Kidney (tissue), 14 donors: ENCODE measurements around the gene EFCAB6. TPM values are rescaled to one million over a fixed set of nuclear protein-coding genes. Genes with fewer than 3 reads are reported as not detected.

Experiments used
- DNase-seq, 5 donors: peaks; one replicate each; pipeline ENCODE4 v3.0.0-alpha.2; 2013 to 2020
- FAIRE-seq: peaks from 2 replicates; lab custom pipeline; 2012; peaks lifted over from hg19 to GRCh38; lab: Jason Lieb, UNC
- H3K27ac ChIP-seq, 2 donors: one replicate each; pipeline ENCODE4 v1.7.0; 2013; ENCODE audit warnings: low read depth in 2 of 2, low read length in 2 of 2, inconsistent platforms in 1 of 2
- H3K27me3 ChIP-seq: one replicate; pipeline ENCODE4 v1.7.1; 2013; ENCODE audit warnings: low read length, inconsistent platforms; ENCODE audit not compliant: control insufficient read depth, insufficient read depth
- H3K36me3 ChIP-seq, 3 donors: one replicate each; pipeline versions ENCODE4 v1.7.0 to v1.7.1; 2013; ENCODE audit warnings: low read length in 3 of 3, control low read depth in 1 of 3, inconsistent platforms in 1 of 3; ENCODE audit not compliant: insufficient read depth in 3 of 3, control insufficient read depth in 2 of 3
- H3K4me1 ChIP-seq, 3 donors: one replicate each; pipeline versions ENCODE4 v1.7.0 to v1.7.1; 2013; ENCODE audit warnings: low read length in 3 of 3, inconsistent platforms in 1 of 3, low read depth in 1 of 3; ENCODE audit not compliant: control insufficient read depth in 2 of 3, insufficient read depth in 2 of 3
- H3K4me3 ChIP-seq, 3 donors: one replicate each; pipeline versions ENCODE4 v1.7.0 to v1.8.1; 2013; ENCODE audit warnings: low read length in 3 of 3, control low read depth in 1 of 3, inconsistent platforms in 1 of 3
- H3K9ac ChIP-seq, 3 donors: one replicate each; pipeline versions ENCODE4 v1.7.0 to v1.7.1; 2013; ENCODE audit warnings: low read length in 3 of 3, control low read depth in 1 of 3, inconsistent platforms in 1 of 3
- H3K9me3 ChIP-seq, 3 donors: one replicate each; pipeline versions ENCODE4 v1.7.0 to v1.7.1; 2013; ENCODE audit warnings: low read length in 3 of 3, control low read depth in 1 of 3, inconsistent platforms in 1 of 3; ENCODE audit not compliant: control insufficient read depth in 2 of 3, insufficient read depth in 1 of 3
- CTCF ChIP-seq: IDR thresholded peaks from 3 replicates; pipeline ENCODE4 v1.5.1; 2012; ENCODE audit warnings: mild to moderate bottlenecking, moderate library complexity, borderline replicate concordance; ENCODE audit not compliant: insufficient read depth; ENCODE audit errors: extremely low read depth
- intact Hi-C: fragments of 100-400 bp; cut with DNase I; formaldehyde crosslinking; loops from one replicate; pipeline ENCODE4 v1.11.1; 2022
- polyA plus RNA-seq: library from polyadenylated mRNA; stranded (reverse); fragments of 350-450 nt; fragmentation: Illumina TruSeq; extraction: RNeasy Lipid Tissue Mini Kit (QIAGEN cat#74804); gene quantifications from one replicate; pipeline ENCODE4 v1.2.3, GENCODE V29; 2014; ENCODE audit warnings: low read depth, low replicate concordance; ENCODE audit not compliant: insufficient read depth
- total RNA-seq: library from RNA; stranded (reverse); fragmentation: NEBNext Ultra II Directional; extraction: Animal tissue kit (Norgen Biotek cat#: 25700); gene quantifications from one replicate; pipeline ENCODE4 v1.2.1, GENCODE V29; 2021
- donor health status: control.
- donor health status: control.
- donor health status: control.
- donor health status: control.
- donor health status: control.
- donor health status: DM: yes; HTN: yes; CAD: no.
- donor health status: Normal renal cell carcinoma (clear cell type).

Gene EFCAB6
- total and polyA plus RNA-seq, 2 donors from 2014 or later, result 1.5 to 11.8 TPM

DNA sequence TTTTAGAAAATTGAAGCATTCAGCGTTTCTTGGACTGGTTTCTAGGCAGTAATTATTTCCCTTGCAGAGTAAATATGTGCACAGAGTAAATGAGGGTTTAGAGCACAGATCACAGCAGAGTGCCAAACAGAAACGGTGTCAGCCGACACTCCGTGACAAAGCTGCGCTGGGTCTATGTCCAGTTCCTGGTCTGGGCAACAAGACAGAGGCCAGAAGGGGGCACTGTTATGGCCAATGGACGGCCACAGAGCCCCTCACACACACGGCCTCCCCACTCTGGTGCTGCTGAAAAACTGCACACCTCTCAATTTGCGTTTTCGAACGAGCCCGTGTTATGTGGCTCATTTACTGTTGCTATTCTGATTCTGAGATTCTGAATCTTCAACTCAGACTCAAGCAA lies 219.6 kb downstream of the EFCAB6 start:
- TF ChIP-seq CTCF, result no peak
- Histone ChIP-seq H3K9me3 (no peaks in the 10 kb centered on the region), H3K27ac (no peak overlapping the region), H3K9ac (no peak overlapping the region), H3K4me3 (no peak overlapping the region), H3K27me3 (no peaks in the 10 kb centered on the region), H3K36me3 (no peaks in the 10 kb centered on the region), H3K4me1 (no peaks in the 10 kb centered on the region)
- FAIRE-seq (no peak), DNase-seq (no peak)
- intact Hi-C loops, result no loop called here

DNA sequence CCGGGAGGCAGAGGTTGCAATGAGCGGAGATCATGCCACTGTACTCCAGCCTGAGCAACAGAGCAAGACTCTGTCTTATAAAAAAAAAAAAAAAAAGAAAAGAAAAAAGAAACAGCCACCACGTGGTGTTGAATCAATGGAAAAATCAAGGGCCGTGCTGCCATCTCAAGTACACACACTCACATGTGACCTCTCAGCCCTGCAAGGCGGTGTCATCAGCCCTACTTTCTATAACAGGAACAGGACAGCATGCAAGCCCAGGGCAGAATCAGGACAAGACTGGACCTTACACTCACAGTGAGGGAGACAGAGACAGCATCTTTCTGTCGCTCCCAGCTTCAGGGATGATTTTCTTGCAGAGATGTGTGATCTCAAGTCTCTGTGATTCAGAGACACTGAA lies 220.7 kb downstream of the EFCAB6 start:
- H3K27me3 ChIP-seq, result no peaks in the 10 kb centered on the region
- TF ChIP-seq CTCF, result no peak
- DNase-seq (no peak), FAIRE-seq (no peak)
- H3K9ac ChIP-seq, result no peak overlapping the region
- H3K27ac ChIP-seq, result no peak overlapping the region
- intact Hi-C loops, result no loop called here
- no peak overlapping the region for H3K4me3 ChIP-seq
- no peaks in the 10 kb centered on the region for H3K9me3 ChIP-seq
- no peaks in the 10 kb centered on the region for H3K4me1 ChIP-seq
- H3K36me3 ChIP-seq, result no peaks in the 10 kb centered on the region

GRCh38 chr22:43587574-43587973 lies 224.5 kb downstream of the EFCAB6 start:
- TF ChIP-seq CTCF, result no peak
- Histone ChIP-seq H3K4me3 (no peak overlapping the region), H3K9me3 (peaks cover 0 to 9% (median 0%) of the 10 kb centered on the region in 3 donors), H3K27ac (no peak overlapping the region), H3K27me3 (no peaks in the 10 kb centered on the region), H3K36me3 (no peaks in the 10 kb centered on the region), H3K9ac (no peak overlapping the region), H3K4me1 (no peaks in the 10 kb centered on the region)
- intact Hi-C loops, result no loop called here
- FAIRE-seq, result no peak
- no peak for DNase-seq

- peaks cover 0 to 9% (median 0%) of the 10 kb centered on the region in 3 donors for H3K9me3 ChIP-seq
- no peak for TF ChIP-seq CTCF
- H3K27me3 ChIP-seq, result no peaks in the 10 kb centered on the region
- DNase-seq (no peak), FAIRE-seq (no peak)
- H3K4me3 ChIP-seq, result no peak overlapping the region
- no peak overlapping the region for H3K9ac ChIP-seq
- intact Hi-C loops, result no loop called here
- H3K36me3 ChIP-seq, result no peaks in the 10 kb centered on the region
- no peaks in the 10 kb centered on the region for H3K4me1 ChIP-seq
- no peak overlapping the region for H3K27ac ChIP-seq
Observed at GRCh38 chr22:43583501-43583900, 228.6 kb downstream of the EFCAB6 start.
